HG03045 (cell line): Measurements from ENCODE around the gene PDS5A.
"Not testable (repeated sequence)": the region's sequence is repeated elsewhere in the genome, so short reads cannot be mapped to it uniquely, and the experiment has no call there.

Experiments used
- ATAC-seq: cut with Tn5 transposase; IDR thresholded peaks from one replicate; pipeline ENCODE4 v1.9.1; 2021; ENCODE audit warnings: mild to moderate bottlenecking, moderate library complexity; ENCODE audit not compliant: unreplicated experiment

The PDS5A gene

GRCh38 chr4:39905019-39905418 lies 72.7 kb downstream of the PDS5A start:
- not testable (repeated sequence) for ATAC-seq

GRCh38 chr4:39900966-39901365 lies 76.7 kb downstream of the PDS5A start:
- ATAC-seq, result no peak

GRCh38 chr4:39899291-39899690 lies 78.4 kb downstream of the PDS5A start:
- no peak for ATAC-seq

DNA sequence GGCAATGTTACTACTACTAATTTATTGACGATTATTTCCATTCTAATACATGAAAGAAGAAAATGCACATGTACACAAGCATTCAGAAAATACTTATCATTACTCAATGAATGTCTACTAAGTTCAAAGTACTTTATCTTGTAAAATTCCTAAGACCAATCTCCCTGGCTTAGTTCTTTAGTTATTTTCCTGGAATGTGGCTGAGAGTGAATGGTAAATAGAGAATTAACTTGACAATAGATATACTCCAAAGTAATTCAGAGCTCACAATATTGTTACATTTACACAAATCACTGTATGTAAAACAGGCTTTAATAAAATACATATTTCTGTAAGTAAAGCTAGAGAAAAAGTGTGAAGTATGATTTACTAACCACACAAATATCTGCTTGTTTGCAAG lies 79.7 kb downstream of the PDS5A start:
- ATAC-seq, result no peak

GRCh38 chr4:39893693-39894072 lies 84.0 kb downstream of the PDS5A start:
- no peak for ATAC-seq

GRCh38 chr4:39892988-39893692 lies 84.6 kb downstream of the PDS5A start:
- ATAC-seq, result no peak

DNA sequence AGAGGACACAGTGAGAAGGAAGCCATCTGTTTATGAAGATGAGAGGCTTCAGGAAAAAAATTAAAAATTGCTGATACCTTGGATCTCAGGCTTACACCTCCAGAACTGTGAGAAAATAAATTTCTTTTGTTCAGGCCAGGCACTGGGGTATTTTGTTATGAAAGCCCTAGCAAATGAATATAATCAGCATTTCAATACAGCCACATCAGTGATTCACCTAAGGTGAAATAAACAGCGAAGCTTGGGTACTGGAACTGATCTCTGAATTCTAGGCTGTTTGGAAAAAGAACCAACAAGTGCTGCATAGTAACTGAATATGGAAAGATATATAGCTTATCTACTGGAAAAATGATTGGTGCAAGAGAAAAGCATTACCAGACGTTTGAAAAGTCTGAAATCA lies 88.5 kb downstream of the PDS5A start:
- no peak for ATAC-seq

GRCh38 chr4:39888541-39888940 lies 89.2 kb downstream of the PDS5A start:
- ATAC-seq, result no peak

GRCh38 chr4:39883646-39884045 lies 94.1 kb downstream of the PDS5A start:
- ATAC-seq, result no peak

- ATAC-seq, result no peak
These were observed 95.9 kb downstream of the PDS5A start for GRCh38 chr4:39881789-39882188.

- ATAC-seq, result no peak
These were observed 99.7 kb downstream of the PDS5A start for GRCh38 chr4:39877971-39878370.

DNA sequence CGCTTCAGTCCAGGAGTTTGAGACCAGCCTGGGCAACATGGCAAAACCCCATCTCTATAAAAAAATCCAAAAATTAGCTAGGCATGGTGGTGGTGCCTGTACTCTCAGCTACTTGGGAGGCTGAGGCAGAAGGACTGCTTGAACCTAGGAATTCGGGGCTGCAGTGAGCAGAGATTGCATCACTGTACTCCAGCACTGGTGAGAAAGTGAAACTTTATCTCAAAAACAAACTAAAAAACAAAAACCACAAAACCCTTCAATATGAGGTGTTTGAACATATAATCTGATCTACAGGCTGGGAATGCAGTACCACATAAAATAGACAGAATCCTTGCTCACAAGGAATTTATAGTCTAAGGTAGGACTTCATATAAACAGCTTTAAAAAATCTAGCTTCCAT lies 103.9 kb downstream of the PDS5A start:
- no peak for ATAC-seq

DNA sequence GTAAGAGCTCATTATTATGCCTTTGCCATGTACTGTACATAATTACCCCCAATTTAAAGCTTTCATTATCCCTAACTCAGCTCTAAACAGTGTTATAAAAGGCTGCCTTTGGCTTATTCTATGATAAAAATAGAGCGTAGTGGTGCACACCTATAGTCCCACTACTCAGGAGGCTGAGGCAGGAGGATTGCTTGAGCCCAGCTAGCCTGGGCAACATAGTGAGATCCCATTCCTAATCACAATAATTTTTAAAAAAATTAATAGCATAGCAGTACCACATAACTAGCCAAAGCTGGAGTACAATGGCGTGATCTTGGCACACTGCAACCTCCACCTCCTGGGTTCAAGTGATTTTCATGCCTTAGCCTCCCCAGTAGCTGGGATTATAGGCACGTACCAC lies 112.4 kb downstream of the PDS5A start:
- ATAC-seq, result no peak

GRCh38 chr4:39864391-39864790 lies 113.3 kb downstream of the PDS5A start:
- ATAC-seq, result no peak

- no peak for ATAC-seq
These were observed 116.9 kb downstream of the PDS5A start for GRCh38 chr4:39860804-39861203.

GRCh38 chr4:39855909-39856512 lies 121.7 kb downstream of the PDS5A start:
- no peak for ATAC-seq

- no peak for ATAC-seq
These were observed 125.1 kb downstream of the PDS5A start for GRCh38 chr4:39852636-39853035.

DNA sequence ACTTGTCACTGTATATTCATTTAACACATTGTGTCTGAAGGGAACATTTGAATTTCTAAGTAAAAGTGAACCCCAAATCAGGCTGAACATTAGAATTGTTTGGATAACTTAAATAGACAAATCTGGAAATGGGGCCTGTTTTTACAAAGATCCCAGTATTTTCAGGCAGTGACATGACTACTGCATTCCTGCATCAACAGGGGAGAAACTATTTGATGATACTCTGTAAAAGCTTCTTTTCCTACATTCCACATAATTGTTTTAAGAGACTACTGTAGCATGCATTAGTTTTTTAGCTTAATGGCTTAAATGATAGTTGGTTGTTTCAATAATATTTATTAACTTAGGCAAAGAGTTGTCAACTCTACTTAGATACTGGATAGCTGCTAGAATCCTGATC lies 127.0 kb downstream of the PDS5A start:
- ATAC-seq, result no peak

DNA sequence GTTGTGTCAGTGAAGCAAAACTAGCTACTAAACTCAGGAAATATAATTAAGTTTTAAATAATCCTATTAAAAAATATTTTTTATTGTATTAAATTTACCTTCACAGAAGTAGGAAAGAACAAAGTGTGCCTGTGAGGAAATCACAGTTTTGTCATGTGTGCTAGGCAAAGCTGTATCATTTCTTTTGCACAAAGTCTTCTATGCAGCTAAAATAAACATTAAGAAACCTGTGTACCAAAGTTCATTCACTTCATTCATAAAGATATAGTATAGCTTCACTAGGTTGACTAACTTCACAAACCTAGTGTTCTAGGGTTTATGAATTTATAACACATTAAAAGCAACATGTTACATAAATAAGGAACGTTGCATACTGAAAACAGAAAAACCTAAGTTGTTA lies 131.0 kb downstream of the PDS5A start:
- no peak for ATAC-seq

DNA sequence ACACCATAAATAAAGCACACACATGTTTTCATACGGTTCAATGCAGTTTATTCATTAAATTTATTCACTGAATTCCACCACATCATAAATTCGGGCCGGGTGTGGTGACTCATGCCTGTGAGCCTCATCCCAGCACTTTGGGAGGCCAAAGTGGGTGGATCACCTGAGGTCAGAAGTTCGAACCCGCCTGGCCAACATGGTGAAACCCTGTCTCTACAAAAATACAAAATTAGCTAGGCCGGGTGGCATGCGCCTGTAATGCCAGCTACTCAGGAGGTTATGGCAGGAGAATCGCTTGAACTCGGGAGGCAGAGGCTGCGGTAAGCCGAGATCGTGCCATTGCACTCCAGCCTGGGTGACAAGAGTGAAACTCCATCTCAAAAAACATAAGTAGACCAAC lies 131.6 kb downstream of the PDS5A start:
- ATAC-seq, result no peak

DNA sequence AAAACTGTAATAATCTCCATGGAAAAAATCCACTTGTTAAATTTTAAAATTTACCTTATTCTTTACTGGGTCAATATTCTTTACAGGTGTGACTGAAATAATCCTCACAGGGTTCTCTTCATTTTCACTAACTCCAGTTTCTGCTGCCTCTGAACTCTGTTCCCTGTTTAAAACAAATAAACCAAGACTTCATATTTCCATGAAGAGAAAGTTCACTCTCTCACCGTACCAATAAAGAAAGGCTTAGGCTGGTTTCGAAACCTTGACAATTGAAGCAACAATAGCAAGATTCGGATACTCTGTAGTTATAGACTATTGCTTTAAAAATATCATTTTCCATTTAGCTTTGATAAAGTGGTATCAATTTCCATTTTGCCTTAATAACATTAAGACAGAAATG lies 135.8 kb downstream of the PDS5A start:
- ATAC-seq, result no peak

DNA sequence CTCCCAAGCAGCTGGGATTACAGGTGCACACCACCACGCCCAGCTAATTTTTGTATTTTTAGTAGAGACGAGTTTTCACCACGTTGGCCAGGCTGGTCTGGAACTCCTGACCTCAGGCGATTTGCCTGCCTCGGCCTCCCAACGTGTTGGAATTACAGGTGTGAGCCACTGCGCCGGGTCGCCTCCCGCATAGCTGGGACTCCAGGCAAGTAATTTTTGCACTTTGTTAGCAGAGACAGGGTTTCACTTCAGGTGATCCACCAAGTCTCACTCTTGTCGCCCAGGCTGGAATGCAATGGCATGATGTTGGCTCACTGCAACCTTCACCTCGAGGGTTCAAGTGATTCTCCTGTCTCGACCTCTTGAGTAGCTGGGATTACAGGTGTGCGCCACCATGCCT lies 137.2 kb downstream of the PDS5A start:
- not testable (repeated sequence) for ATAC-seq

DNA sequence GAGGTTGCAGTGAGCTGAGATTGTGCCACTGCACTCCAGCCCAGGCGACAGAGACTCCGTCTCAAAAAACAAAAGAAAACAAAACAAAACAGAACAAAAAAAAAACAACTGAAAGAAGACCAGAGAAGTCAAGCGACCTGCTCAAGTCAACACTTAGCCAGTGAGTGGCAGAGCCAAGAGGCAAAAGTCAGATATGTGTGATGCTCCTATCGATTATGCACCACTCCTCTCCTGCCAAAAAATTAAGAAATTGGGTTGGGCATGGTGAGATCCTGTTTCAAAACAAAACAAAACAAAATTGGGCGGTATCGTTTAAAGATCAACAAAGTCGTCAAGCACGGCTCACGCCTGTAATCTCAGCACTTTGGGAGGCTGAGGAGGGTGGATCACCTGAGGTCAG lies 137.7 kb downstream of the PDS5A start:
- ATAC-seq, result no peak
